PFSK-1 (cell line): Measurements from ENCODE around the gene VPS35.

ENCODE experiments used
- FOXP2 ChIP-seq: optimal IDR thresholded peaks from 2 replicates; pipeline ENCODE3; 2011; ENCODE audit warnings: borderline replicate concordance, control low read depth, inconsistent platforms; ENCODE audit not compliant: insufficient read depth; ENCODE audit errors: extremely low read length, extremely low read depth
- POLR2AphosphoS5 ChIP-seq: IDR thresholded peaks from 2 replicates; pipeline ENCODE4 v1.6.1; 2012; ENCODE audit warnings: low read depth, mild to moderate bottlenecking, control low read depth, low read length, moderate library complexity
- SIN3A ChIP-seq: IDR thresholded peaks from 2 replicates; pipeline ENCODE4 v1.6.1; 2012; ENCODE audit warnings: mild to moderate bottlenecking, low read length, moderate library complexity, borderline replicate concordance; ENCODE audit not compliant: insufficient read depth
- TAF1 ChIP-seq: IDR thresholded peaks from 2 replicates; pipeline ENCODE4 v1.6.1; 2012; ENCODE audit warnings: low read length, control low read depth, borderline replicate concordance; ENCODE audit not compliant: insufficient read depth
- TF ChIP-seq, protein P1 (sequence below), 2 experiments: IDR thresholded peaks; 2 replicates each; pipeline versions ENCODE4 v1.6.1 to v1.8.0; 2011 to 2012; ENCODE audit warnings: low read depth in 2 of 2, low read length in 2 of 2, control low read depth in 1 of 2, inconsistent platforms in 1 of 2, mild to moderate bottlenecking in 1 of 2, moderate library complexity in 1 of 2; ENCODE audit not compliant: insufficient read depth in 1 of 2

Gene VPS35

GRCh38 chr16:46719528-46719927 lies 30.6 kb upstream of the VPS35 start:
- no peak for TF ChIP-seq TAF1

DNA sequence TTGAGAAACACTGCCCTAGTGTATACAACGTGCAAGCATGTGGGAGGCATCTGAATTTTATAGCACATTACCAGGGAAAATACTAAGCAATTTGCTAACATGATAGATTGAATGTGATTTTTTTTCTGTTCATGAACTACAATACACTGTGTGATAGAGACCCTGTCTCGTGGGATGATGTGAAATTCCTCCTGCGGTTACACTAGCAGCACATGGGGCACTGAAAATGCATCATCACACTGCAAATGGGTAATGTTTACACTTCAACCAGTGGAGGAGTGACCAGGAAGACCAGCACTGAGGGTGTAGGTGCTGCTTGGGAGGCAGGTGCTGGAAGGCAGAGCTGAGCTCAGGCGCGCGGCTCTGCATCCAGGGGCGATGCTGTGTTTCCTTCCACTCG lies 29.2 kb upstream of the VPS35 start:
- TF ChIP-seq POLR2AphosphoS5: no peak
- TF ChIP-seq, protein P1, sequence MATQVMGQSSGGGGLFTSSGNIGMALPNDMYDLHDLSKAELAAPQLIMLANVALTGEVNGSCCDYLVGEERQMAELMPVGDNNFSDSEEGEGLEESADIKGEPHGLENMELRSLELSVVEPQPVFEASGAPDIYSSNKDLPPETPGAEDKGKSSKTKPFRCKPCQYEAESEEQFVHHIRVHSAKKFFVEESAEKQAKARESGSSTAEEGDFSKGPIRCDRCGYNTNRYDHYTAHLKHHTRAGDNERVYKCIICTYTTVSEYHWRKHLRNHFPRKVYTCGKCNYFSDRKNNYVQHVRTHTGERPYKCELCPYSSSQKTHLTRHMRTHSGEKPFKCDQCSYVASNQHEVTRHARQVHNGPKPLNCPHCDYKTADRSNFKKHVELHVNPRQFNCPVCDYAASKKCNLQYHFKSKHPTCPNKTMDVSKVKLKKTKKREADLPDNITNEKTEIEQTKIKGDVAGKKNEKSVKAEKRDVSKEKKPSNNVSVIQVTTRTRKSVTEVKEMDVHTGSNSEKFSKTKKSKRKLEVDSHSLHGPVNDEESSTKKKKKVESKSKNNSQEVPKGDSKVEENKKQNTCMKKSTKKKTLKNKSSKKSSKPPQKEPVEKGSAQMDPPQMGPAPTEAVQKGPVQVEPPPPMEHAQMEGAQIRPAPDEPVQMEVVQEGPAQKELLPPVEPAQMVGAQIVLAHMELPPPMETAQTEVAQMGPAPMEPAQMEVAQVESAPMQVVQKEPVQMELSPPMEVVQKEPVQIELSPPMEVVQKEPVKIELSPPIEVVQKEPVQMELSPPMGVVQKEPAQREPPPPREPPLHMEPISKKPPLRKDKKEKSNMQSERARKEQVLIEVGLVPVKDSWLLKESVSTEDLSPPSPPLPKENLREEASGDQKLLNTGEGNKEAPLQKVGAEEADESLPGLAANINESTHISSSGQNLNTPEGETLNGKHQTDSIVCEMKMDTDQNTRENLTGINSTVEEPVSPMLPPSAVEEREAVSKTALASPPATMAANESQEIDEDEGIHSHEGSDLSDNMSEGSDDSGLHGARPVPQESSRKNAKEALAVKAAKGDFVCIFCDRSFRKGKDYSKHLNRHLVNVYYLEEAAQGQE (IDR thresholded peaks at IDR 0.05; ENCODE audit: insufficient read depth in 1 of 2, low read depth in 2 of 2, low read length in 2 of 2): no peak
- no peak for TF ChIP-seq FOXP2
- no peak for TF ChIP-seq TAF1
- no peak for TF ChIP-seq SIN3A

DNA sequence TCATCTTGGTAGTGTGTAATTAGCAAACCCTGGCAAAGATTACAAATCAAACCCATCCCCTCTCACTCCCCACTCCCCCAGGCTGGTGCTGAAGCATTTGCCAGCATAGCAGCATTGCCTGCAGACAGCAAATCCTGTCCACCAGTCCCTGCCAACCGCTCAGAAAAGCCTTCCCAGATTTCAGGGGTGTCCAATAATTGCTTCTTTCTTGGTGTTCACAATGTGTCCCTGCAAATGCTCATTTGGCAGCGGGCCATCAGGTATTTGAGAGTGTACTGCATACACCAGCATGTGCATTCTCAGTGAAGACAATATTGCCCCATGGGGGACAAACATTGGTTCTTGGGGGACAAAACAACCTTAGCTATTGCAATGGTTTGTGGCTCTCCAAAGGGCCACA lies 28.7 kb upstream of the VPS35 start:
- TF ChIP-seq SIN3A (no peak), TAF1 (no peak), FOXP2 (no peak), POLR2AphosphoS5 (no peak)
- TF ChIP-seq, protein P1 (IDR thresholded peaks at IDR 0.05; ENCODE audit: insufficient read depth in 1 of 2, low read depth in 2 of 2, low read length in 2 of 2): no peak

GRCh38 chr16:46715769-46716305 lies 26.9 kb upstream of the VPS35 start:
- TF ChIP-seq TAF1 (no peak), FOXP2 (no peak), POLR2AphosphoS5 (no peak), SIN3A (no peak)
- TF ChIP-seq, protein P1 (IDR thresholded peaks at IDR 0.05; ENCODE audit: insufficient read depth in 1 of 2, low read depth in 2 of 2, low read length in 2 of 2): no peak

- TF ChIP-seq TAF1 (no peak), SIN3A (no peak), POLR2AphosphoS5 (no peak), FOXP2 (no peak)
- TF ChIP-seq, protein P1 (IDR thresholded peaks at IDR 0.05; ENCODE audit: insufficient read depth in 1 of 2, low read depth in 2 of 2, low read length in 2 of 2): no peak
Observed at GRCh38 chr16:46714797-46715591, 26.0 kb upstream of the VPS35 start.
